GM21717 (cell line): ENCODE measurements around the gene IDH3G.

Experiments
- ATAC-seq: cut with Tn5 transposase; IDR thresholded peaks from one replicate; pipeline ENCODE4 v1.9.1; 2021; ENCODE audit warnings: mild to moderate bottlenecking, moderate library complexity; ENCODE audit not compliant: unreplicated experiment

IDH3G gene

DNA sequence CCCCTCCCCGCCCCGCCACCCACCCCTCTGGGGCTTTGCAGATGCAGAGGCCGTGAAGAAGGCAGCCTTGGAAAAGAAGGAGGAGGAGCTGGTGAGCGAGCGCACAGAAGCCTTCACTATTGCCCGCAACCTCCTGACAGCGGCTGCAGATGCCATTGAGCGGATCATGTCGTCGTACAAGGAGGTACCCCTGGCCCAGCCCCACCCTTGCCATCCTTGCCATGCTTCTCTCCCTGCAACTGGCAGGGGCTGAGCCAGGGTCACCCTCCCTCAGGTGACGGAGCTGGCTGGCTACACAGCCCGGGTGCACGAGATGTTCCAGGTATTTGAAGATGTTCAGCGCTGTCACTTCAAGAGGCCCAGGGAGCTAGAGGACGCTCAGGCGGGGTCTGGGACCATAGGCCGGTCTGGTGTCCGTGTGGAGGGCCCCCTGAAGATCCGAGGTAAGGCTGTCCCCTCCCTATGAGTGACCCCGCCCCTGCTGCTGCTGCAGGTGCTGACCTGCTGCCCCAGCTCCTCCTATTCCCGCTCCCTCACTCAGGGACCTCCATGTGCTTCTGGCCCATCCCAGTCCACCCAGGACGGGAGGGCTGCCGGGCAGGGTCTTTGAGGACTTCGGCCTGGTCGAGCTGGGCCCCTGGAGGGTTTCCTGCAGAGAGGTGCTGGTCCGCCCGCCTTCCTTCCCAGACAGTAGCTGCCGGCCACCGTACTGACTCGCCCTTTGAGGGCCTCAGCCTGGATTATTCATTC, 57.9 kb downstream of the IDH3G start:
- no peak for ATAC-seq
